SK-N-MC (cell line): ENCODE results near the gene POGZ.
A peak's percentile ranks its signal among the peaks of the same experiment; 100 is the strongest.
"Not testable (repeated sequence)": the region's sequence is repeated elsewhere in the genome, so short reads cannot be mapped to it uniquely, and the experiment has no call there.

Experiments
- DNase-seq: peaks from one replicate; pipeline ENCODE4 v3.0.0-alpha.2; 2011; ENCODE audit warnings: low read depth, low spot score
- H3K27ac ChIP-seq: fragments of 200-600 bp; sonication (generic); 2 replicates; pipeline ENCODE4 v1.5.1; 2016; ENCODE audit warnings: mixed run types
- H3K36me3 ChIP-seq: fragments of 200-600 bp; sonication (generic); 2 replicates; pipeline ENCODE4 v1.6.1; 2017; ENCODE audit warnings: antibody characterized with exemption, low read length, mixed read lengths; ENCODE audit not compliant: insufficient read depth
- H3K4me3 ChIP-seq: fragments of 200-600 bp; sonication (generic); 2 replicates; pipeline ENCODE4 v1.5.1; 2016
- H3K9ac ChIP-seq: fragments of 200-600 bp; sonication (generic); 2 replicates; pipeline ENCODE4 v1.8.0; 2017; ENCODE audit warnings: mixed run types, mixed read lengths; ENCODE audit not compliant: insufficient read length
- H3K9me3 ChIP-seq: fragments of 200-600 bp; sonication (generic); 2 replicates; pipeline ENCODE4 v1.6.1; 2017; ENCODE audit warnings: low read depth, mild to moderate bottlenecking, antibody characterized with exemption, low read length, moderate library complexity, mixed read lengths
- EZH2 ChIP-seq: fragments of 200-600 bp; sonication (generic); IDR thresholded peaks from one replicate; pipeline ENCODE4 v1.6.1; 2017; ENCODE audit warnings: antibody characterized with exemption
- FOXP2 ChIP-seq: optimal IDR thresholded peaks from 2 replicates; pipeline ENCODE3; 2011; ENCODE audit warnings: mild to moderate bottlenecking, moderate library complexity; ENCODE audit not compliant: insufficient read depth; ENCODE audit errors: extremely low read length, control extremely low read depth
- POLR2AphosphoS5 ChIP-seq: IDR thresholded peaks from 2 replicates; pipeline ENCODE4 v1.6.1; 2012; ENCODE audit warnings: mild to moderate bottlenecking, low read depth, low read length, borderline replicate concordance

Gene POGZ

DNA sequence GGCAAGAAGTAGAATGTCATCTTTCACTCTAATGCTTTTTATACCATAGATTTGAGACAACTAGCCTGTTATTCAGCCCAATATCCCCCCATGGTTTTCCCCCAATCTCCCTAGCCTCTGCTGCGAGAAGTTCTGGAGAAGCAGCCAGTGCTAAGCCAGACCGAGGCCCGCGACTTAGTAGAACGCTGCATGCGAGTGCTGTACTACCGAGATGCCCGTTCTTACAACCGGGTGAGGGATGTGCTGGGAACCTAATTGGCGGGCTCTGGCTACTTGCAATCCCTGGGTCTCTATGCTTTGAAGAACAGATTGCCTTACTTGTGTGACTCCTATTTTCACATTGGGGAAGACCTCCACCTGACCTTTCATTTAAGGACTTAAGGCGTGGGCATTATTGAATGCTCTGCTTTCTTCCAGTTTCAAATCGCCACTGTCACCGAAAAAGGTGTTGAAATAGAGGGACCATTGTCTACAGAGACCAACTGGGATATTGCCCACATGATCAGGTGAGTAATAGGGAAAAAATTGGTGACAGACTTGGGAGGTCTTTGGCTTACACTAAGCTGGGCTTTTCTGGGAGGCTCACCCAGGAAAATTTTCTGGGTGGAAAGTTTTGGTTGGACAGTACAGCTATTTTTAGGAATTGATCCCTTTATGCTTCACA is 58.0 kb downstream of the POGZ start:
- Histone ChIP-seq H3K9ac (no peak overlapping the region), H3K27ac (no peak overlapping the region; the same call in 1 of the 2 replicates), H3K4me3 (no peak overlapping the region; the same call in 1 of the 2 replicates), H3K36me3 (peaks cover 57% of the 10 kb centered on the region), H3K9me3 (no peaks in the 10 kb centered on the region)
- DNase-seq, result no peak
- TF ChIP-seq FOXP2 (no peak), POLR2AphosphoS5 (no peak), EZH2 (no peak)

GRCh38 chr1:151399324-151400171 is 59.7 kb downstream of the POGZ start, which contains the start of gene PSMB4:
TSS of gene PSMB4 (plus strand) at chr1:151399573. CDS start at chr1:151399588, 15 bp downstream.
- H3K9ac ChIP-seq, result peak within 1 kb of the TSS; percentile 94
- no peaks in the 10 kb centered on the region for H3K9me3 ChIP-seq
- H3K36me3 ChIP-seq, result peaks cover 40% of the 10 kb centered on the region
- peak within 1 kb of the TSS; percentile 87 for H3K4me3 ChIP-seq
- DNase-seq, result peak; percentile 91
- TF ChIP-seq FOXP2, result no peak
- TF ChIP-seq EZH2, result no peak
- peak; percentile 93 for TF ChIP-seq POLR2AphosphoS5
- peak within 1 kb of the TSS; percentile 74 for H3K27ac ChIP-seq

DNA sequence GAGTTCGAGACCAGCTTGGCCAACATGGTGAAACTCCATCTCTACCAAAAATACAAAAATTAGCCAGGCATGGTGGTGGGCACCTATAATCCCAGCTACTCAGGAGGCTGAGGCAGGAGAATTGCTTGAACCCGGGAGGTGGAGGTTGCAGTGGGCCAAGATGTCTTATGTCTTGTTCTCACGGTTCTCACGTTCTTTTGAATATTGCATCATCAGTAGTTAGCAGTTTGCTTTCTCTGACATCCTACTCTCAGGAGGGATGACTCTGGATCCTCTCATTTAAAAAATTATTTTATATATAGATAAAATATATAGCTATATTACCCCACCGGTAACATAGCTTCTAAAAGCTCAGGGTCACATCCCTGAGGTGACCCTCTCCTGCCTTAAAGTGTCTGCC is 63.0 kb downstream of the POGZ start:
- not testable (repeated sequence) for H3K9ac ChIP-seq, H3K27ac ChIP-seq, H3K9me3 ChIP-seq, DNase-seq, H3K4me3 ChIP-seq
- peaks cover 13% of the 10 kb centered on the region for H3K36me3 ChIP-seq

GRCh38 chr1:151393583-151393982 is 65.7 kb downstream of the POGZ start:
- Histone ChIP-seq H3K9ac (no peak overlapping the region), H3K27ac (no peak overlapping the region), H3K9me3 (no peaks in the 10 kb centered on the region), H3K36me3 (no peaks in the 10 kb centered on the region), H3K4me3 (no peak overlapping the region)
- no peak for DNase-seq
- no peak for TF ChIP-seq FOXP2

- Histone ChIP-seq H3K4me3 (no peak overlapping the region), H3K9ac (no peak overlapping the region), H3K9me3 (no peaks in the 10 kb centered on the region), H3K36me3 (no peaks in the 10 kb centered on the region), H3K27ac (no peak overlapping the region)
- DNase-seq, result no peak
- TF ChIP-seq FOXP2, result no peak
- TF ChIP-seq EZH2, result no peak
- TF ChIP-seq POLR2AphosphoS5, result no peak
These were observed 68.2 kb downstream of the POGZ start for GRCh38 chr1:151391079-151391563.

DNA sequence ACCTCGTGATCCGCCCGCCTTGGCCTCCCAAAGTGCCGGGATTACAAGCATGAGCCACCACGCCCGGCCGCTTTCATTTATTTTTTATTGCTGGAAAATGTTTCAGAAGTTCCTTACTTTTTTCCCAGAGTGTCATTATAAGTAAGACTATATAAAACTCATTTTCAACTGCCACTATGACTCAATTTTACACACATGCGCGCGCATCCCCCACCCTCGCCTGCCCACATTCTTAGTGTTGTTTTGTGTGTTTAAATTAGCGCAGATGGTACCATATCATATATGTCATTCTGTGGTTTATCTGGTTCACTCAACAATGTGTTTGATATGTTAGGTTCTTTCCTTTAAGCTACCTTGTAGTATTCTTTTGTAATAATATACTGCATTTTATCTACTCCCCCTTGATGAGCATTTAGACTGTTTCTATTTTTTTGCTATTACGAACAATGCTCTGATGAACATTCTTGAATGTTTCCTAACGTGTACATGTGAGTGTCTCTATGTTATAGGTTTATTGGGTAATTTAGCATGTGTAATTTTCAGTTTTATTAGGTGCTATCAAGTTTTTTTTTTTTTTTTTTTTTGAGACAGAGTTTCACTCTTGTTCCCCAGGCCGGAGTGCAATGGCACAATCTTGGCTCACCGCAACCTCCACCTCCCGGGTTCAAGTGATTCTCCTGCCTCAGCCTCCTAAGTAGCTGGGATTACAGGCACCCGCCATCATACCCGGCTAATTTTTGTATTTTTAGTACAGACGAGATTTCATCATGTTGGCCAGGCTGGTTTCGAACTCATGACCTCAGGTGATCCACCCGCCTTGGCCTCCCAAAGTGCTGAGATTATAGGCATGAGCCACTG is 68.8 kb downstream of the POGZ start:
- not testable (repeated sequence) for DNase-seq, H3K27ac ChIP-seq, H3K36me3 ChIP-seq, H3K9ac ChIP-seq, H3K4me3 ChIP-seq, H3K9me3 ChIP-seq

DNA sequence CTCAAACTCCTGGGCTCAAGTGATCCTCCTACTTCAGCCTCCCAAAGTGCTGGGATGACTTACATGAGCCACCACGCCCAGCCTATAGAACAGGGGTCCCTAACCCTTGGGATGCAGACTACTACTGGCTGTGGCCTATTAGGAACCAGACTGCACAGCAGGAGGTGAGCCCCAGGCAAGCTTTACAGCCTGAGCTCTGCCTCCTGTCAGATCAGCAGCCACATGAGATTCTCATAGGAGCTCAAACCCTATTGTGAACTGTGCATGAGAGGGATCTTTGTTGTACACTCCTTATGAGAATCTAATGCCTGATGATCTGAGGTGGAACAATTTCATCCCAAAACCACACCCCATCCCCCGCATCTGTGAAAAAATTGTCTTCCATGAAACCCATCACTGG is 73.3 kb downstream of the POGZ start:
- TF ChIP-seq POLR2AphosphoS5, result no peak
- DNase-seq, result no peak
- no peak overlapping the region for H3K27ac ChIP-seq
- H3K9ac ChIP-seq, result no peak overlapping the region
- no peak overlapping the region for H3K4me3 ChIP-seq
- no peaks in the 10 kb centered on the region for H3K9me3 ChIP-seq
- H3K36me3 ChIP-seq, result no peaks in the 10 kb centered on the region

DNA sequence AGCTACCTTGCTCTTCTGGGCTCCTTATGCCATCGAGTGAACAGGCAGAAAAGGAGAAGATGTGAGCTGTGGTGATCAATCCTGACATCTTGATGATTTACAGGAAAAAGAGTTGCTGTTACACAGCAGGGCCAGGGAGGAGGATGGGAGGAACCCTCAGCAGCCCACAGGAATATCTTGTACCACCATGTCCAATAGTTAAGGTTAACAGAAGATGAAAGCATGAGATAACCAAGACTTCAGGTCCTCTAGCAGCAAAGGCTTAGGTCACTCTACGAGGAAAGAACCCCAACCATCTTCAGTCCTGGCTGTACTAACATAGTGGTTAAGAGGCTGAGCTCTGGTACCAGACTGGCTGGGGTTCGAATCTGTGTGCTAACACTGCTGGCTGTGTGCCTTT is 74.7 kb downstream of the POGZ start:
- no peak overlapping the region for H3K27ac ChIP-seq
- H3K9me3 ChIP-seq, result no peaks in the 10 kb centered on the region
- no peak overlapping the region for H3K9ac ChIP-seq
- no peak for DNase-seq
- H3K4me3 ChIP-seq, result no peak overlapping the region
- TF ChIP-seq EZH2, result no peak
- no peak for TF ChIP-seq FOXP2
- TF ChIP-seq POLR2AphosphoS5, result no peak
- H3K36me3 ChIP-seq, result no peaks in the 10 kb centered on the region
